OCI-LY7 (cell line): ENCODE measurements around the gene RNF213. TPM values are rescaled to one million over a fixed set of nuclear protein-coding genes. Genes with fewer than 3 reads are reported as not detected.

Experiments used
- BruUV-seq: library from RNA; stranded (reverse); fragments of 400-500 nt; replicated peaks from 2 replicates; lab custom pipeline; 2021; lab: Mats Ljungman, UMichigan
- CTCF ChIA-PET: fragments of 300-600 bp; sonication (Branson Sonifier 250); formaldehyde crosslinking; loops from one replicate; lab custom pipeline; 2022; ENCODE audit warnings: antibody characterized with exemption; ENCODE audit not compliant: unreplicated experiment; lab: Charles Lee
- POLR2A ChIA-PET: fragments of 300-600 bp; sonication (Branson Sonifier 250); formaldehyde crosslinking; loops from one replicate; lab custom pipeline; 2022; ENCODE audit warnings: antibody characterized with exemption; lab: Charles Lee
- DNase-seq: peaks from one replicate; pipeline ENCODE4 v3.0.0-alpha.2; 2015; ENCODE audit warnings: low spot score
- H2AFZ ChIP-seq: fragments of 200-600 bp; sonication (generic), shearing (Covaris generic); 2 replicates; pipeline ENCODE4 v1.6.1; 2014; ENCODE audit warnings: mild to moderate bottlenecking, antibody characterized with exemption, low read length, moderate library complexity
- H3K27ac ChIP-seq: fragments of 200-600 bp; sonication (generic); 2 replicates; pipeline ENCODE4 v1.5.1; 2014; ENCODE audit warnings: mixed run types, low read depth, mild to moderate bottlenecking, moderate library complexity, low read length, inconsistent platforms; ENCODE audit not compliant: poor library complexity, severe bottlenecking
- H3K36me3 ChIP-seq: fragments of 200-600 bp; sonication (generic); 2 replicates; pipeline ENCODE4 v1.6.1; 2014; ENCODE audit warnings: mild to moderate bottlenecking, antibody characterized with exemption, low read length, moderate library complexity, mixed read lengths; ENCODE audit not compliant: insufficient read depth
- H3K4me1 ChIP-seq: fragments of 200-600 bp; sonication (generic); 2 replicates; pipeline ENCODE4 v1.5.1; 2014; ENCODE audit warnings: mild to moderate bottlenecking, low read length; ENCODE audit not compliant: insufficient read depth, poor library complexity, severe bottlenecking
- H3K4me2 ChIP-seq: fragments of 200-600 bp; sonication (generic); 2 replicates; pipeline ENCODE4 v1.6.1; 2014; ENCODE audit warnings: mild to moderate bottlenecking, low read length
- H3K4me3 ChIP-seq: fragments of 200-600 bp; sonication (generic); 2 replicates; pipeline ENCODE4 v1.5.1; 2014; ENCODE audit warnings: mild to moderate bottlenecking, low read depth, low read length; ENCODE audit not compliant: poor library complexity, severe bottlenecking
- H3K79me2 ChIP-seq: fragments of 200-600 bp; sonication (generic); 2 replicates; pipeline ENCODE4 v1.6.1; 2016; ENCODE audit warnings: low read depth, mild to moderate bottlenecking, low read length, moderate library complexity, mixed read lengths; ENCODE audit not compliant: insufficient read depth
- H3K9me2 ChIP-seq: fragments of 200-600 bp; sonication (generic); 2 replicates; pipeline ENCODE4 v1.6.1; 2016; ENCODE audit warnings: mild to moderate bottlenecking, low read length, mixed read lengths; ENCODE audit not compliant: insufficient read depth
- H3K9me3 ChIP-seq: fragments of 200-600 bp; sonication (generic); 2 replicates; pipeline ENCODE4 v1.6.1; 2014; ENCODE audit warnings: mild to moderate bottlenecking, mixed run types, low read length, mixed read lengths
- H4K20me1 ChIP-seq: fragments of 200-600 bp; sonication (generic); 2 replicates; pipeline ENCODE4 v1.6.1; 2014; ENCODE audit warnings: mild to moderate bottlenecking, antibody characterized with exemption, low read length, moderate library complexity, mixed read lengths; ENCODE audit not compliant: insufficient read depth
- EZH2phosphoT487 ChIP-seq: fragments of 200-600 bp; sonication (generic); IDR thresholded peaks from 2 replicates; pipeline ENCODE4 v1.6.1; 2018; ENCODE audit warnings: low read depth, borderline replicate concordance, mild to moderate bottlenecking, mixed run types, antibody characterized with exemption, low read length, moderate library complexity, mixed read lengths
- intact Hi-C: fragments of 100-400 bp; cut with micrococcal nuclease; formaldehyde crosslinking; loops from one replicate; pipeline ENCODE4 v1.10.0; 2022; ENCODE audit not compliant: unreplicated experiment
- total RNA-seq, 2 experiments: library from RNA; depleted of rRNA in 1 of 2; stranded (reverse); fragments of >200 nt in 1 of 2; shearing (Covaris generic) in 1 of 2; gene quantifications; 2 replicates each; pipeline ENCODE4 v1.2.3, GENCODE V29; 2014 to 2022
- TF ChIP-seq, protein P1 (sequence below): fragments of 200-600 bp; sonication (generic); conservative IDR thresholded peaks from 2 replicates; pipeline ENCODE4 v1.5.1; 2014; ENCODE audit warnings: mild to moderate bottlenecking, antibody characterized with exemption, low read length, moderate library complexity, mixed read lengths

Gene RNF213
- total RNA-seq, 2 experiments from 2014 or later = 58.8 to 68.6 TPM

DNA sequence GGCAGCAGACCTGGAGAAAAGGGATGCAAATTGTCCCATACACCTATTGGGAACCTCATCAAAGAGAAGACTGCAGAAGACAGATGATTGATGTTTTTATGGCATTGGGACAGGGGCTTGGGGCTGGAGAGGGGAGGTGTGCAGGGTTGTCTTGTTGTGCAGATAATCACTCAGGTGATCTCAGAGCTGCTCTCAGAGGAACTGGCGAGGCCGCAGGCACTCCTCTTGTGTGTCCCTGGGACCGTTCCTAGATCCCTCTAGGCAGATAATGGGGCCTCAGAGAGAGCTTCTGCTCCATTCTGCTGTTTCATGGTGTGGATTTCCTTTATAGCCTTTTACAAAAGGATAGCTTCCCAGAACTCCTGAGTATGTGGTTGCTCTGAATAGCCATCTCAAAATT lies 1.6 kb downstream of the RNF213 start:
- H3K27ac ChIP-seq = peak overlapping the region; percentile 81
- H3K4me1 ChIP-seq = peaks cover 61% of the 10 kb centered on the region
- ChIA-PET POLR2A (interaction anchor here (1.5 kb wide), 1 partner anchor 117 kb away, joined by 3 read pairs; no protein-coding TSS in a partner anchor), CTCF (no interaction called here)
- peak overlapping the region; percentile 65 for H3K4me2 ChIP-seq
- DNase-seq = peak; percentile 24
- no peaks in the 10 kb centered on the region for H3K9me3 ChIP-seq
- intact Hi-C loops = loop anchor here (2.0 to 5.0 kb wide), 2 partner anchors 115 to 465 kb away; partner anchors contain the start of genes CBX8 and EIF4A3
- no peak overlapping the region for H2AFZ ChIP-seq
- H3K9me2 ChIP-seq = no peaks in the 10 kb centered on the region
- no peak for TF ChIP-seq EZH2phosphoT487
- TF ChIP-seq, protein P1, sequence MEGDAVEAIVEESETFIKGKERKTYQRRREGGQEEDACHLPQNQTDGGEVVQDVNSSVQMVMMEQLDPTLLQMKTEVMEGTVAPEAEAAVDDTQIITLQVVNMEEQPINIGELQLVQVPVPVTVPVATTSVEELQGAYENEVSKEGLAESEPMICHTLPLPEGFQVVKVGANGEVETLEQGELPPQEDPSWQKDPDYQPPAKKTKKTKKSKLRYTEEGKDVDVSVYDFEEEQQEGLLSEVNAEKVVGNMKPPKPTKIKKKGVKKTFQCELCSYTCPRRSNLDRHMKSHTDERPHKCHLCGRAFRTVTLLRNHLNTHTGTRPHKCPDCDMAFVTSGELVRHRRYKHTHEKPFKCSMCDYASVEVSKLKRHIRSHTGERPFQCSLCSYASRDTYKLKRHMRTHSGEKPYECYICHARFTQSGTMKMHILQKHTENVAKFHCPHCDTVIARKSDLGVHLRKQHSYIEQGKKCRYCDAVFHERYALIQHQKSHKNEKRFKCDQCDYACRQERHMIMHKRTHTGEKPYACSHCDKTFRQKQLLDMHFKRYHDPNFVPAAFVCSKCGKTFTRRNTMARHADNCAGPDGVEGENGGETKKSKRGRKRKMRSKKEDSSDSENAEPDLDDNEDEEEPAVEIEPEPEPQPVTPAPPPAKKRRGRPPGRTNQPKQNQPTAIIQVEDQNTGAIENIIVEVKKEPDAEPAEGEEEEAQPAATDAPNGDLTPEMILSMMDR = no peak
- no peaks in the 10 kb centered on the region for H3K79me2 ChIP-seq
- H4K20me1 ChIP-seq = no peaks in the 10 kb centered on the region
- H3K4me3 ChIP-seq = peak overlapping the region; percentile 79
- no peaks in the 10 kb centered on the region for H3K36me3 ChIP-seq
- BruUV-seq = no TSS peak

DNA sequence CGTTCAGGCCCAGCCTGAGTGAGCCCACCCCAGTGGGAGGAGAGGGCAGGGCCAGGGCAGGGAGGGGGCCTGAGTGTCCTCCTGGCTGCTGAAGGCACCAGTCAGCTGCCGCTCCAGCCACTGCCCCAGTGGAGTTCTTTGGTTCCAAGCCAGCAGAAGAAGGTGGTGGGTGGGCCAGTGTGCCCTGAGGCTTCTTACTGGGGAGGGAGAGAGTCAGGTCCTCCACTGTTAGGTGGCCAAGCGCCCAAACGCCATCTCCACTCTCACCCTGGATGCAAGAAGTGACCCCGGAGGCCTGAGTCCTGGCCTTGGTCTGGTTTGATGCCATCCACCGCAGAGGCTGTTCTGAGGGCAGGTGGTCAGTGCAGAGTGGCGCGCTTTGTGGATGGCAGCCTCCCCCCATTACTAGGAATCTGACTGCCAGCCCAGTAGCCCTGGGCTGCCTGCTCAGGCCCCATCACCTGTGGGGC lies 2.2 kb downstream of the RNF213 start:
- no peak for DNase-seq
- Histone ChIP-seq H3K27ac (peak overlapping the region; percentile 81), H3K9me2 (no peaks in the 10 kb centered on the region), H3K4me3 (peak overlapping the region; percentile 53), H3K4me1 (peaks cover 57% of the 10 kb centered on the region), H4K20me1 (no peaks in the 10 kb centered on the region), H3K79me2 (no peaks in the 10 kb centered on the region), H3K9me3 (no peaks in the 10 kb centered on the region), H3K4me2 (peak overlapping the region; percentile 65), H2AFZ (no peak overlapping the region), H3K36me3 (no peaks in the 10 kb centered on the region)
- intact Hi-C loops = loop anchor here (2.0 to 5.0 kb wide), 2 partner anchors 116 to 466 kb away; partner anchors contain the start of genes CBX8 and EIF4A3
- BruUV-seq = no TSS peak
- POLR2A ChIA-PET = no interaction called here
- TF ChIP-seq EZH2phosphoT487 = no peak
- TF ChIP-seq, protein P1 = no peak
- CTCF ChIA-PET = no interaction called here
